ENCODE results near the gene COQ8A. TPM values are rescaled to one million over a fixed set of nuclear protein-coding genes. Genes with fewer than 3 reads are reported as not detected.

COQ8A gene
- total RNA-seq, 2 experiments from 2014 or later: 25.3 to 27.2 TPM

DNA sequence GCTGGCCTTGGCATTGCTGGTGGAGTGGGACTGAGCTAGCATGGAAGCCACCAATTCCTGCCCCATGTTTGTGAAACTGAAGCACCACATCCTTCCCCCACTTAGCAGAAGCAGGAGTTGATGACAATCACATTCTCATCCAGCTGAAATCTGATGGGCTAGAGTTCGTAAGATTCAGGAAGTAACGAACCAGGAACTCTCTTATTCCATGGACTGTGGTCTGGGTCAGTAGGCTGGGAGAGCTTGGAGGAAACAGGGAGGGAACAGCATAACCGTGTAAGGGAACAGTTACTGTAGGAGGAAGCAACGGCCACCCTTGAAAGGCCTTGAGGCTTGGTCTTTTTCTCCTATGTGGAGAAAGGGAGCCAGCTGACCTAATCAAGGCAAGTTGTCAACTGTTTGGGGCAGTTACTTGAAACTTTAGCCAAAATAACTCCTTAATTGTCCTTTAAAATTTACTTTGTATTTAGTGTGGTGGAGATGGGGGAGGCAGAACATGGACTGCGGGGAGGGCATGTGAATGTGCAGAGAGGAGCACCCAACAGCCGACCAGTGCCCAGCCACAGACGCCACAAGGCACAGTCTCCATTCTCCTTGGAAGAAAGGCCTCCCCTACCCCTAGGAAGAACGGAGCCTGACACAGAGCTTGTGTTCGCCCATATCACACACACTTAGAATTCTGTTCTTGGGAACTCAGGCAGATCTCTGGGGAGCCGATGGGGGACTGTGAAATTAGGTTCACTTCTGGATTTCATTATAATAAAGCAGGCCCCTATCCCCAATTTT, 2.0 kb upstream of the COQ8A start:
- Mint-ChIP-seq H3K27me3 (no peaks in the 10 kb centered on the region), H3K9me3 (peaks cover 17% of the 10 kb centered on the region), H3K36me3 (ENCODE audit: low read depth) (peaks cover 2% of the 10 kb centered on the region), H3K27ac (peak overlapping the region; percentile 93), H3K4me3 (peak overlapping the region; percentile 86), H3K4me1 (ENCODE audit: low read depth) (peaks cover 35% of the 10 kb centered on the region)
- DNase-seq (no peak), ATAC-seq (no peak)
- intact Hi-C loops (cut with micrococcal nuclease): no loop called here
- TF ChIP-seq, protein P1, sequence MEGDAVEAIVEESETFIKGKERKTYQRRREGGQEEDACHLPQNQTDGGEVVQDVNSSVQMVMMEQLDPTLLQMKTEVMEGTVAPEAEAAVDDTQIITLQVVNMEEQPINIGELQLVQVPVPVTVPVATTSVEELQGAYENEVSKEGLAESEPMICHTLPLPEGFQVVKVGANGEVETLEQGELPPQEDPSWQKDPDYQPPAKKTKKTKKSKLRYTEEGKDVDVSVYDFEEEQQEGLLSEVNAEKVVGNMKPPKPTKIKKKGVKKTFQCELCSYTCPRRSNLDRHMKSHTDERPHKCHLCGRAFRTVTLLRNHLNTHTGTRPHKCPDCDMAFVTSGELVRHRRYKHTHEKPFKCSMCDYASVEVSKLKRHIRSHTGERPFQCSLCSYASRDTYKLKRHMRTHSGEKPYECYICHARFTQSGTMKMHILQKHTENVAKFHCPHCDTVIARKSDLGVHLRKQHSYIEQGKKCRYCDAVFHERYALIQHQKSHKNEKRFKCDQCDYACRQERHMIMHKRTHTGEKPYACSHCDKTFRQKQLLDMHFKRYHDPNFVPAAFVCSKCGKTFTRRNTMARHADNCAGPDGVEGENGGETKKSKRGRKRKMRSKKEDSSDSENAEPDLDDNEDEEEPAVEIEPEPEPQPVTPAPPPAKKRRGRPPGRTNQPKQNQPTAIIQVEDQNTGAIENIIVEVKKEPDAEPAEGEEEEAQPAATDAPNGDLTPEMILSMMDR (IDR thresholded peaks at IDR 0.05): no peak
- ChIA-PET CTCF (interaction anchor here (0.8 kb wide), 1 partner anchor 26 kb away, joined by 3 read pairs; no protein-coding TSS in a partner anchor), POLR2A (interaction anchor here (1.0 to 2.6 kb wide), 6 partner anchors 13 to 72 kb away, joined by 3 to 9 read pairs (median 4); no protein-coding TSS in a partner anchor)

DNA sequence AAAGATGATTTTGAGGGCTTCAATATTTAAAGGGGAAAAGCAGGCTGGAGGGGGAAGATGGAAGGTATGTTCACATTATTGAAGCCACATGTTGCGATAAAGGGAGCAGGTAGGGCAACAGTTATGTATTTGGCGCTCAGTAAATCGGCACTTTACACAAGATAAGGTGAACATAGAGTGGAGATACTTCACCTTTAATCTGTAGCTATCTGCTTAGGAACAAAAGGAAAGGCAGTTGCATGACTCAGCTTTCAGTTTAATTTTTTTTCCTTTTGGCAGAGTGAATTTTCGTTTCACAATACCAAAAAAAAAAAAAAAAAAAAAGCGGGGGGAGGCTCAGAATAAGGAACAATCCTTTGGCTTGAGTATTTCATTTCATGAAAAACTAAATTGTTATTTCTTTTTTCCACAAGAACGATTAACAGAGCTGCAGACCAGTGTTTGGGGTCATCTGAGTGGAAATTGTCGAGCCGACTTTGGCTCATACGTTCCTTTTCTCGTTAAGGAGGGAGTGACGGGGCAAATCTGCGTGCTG, 1.1 kb upstream of the COQ8A start:
- TF ChIP-seq, protein P1 (IDR thresholded peaks at IDR 0.05): no peak
- DNase-seq: no peak
- Mint-ChIP-seq H3K4me3 (peak overlapping the region; percentile 86), H3K9me3 (peaks cover 16% of the 10 kb centered on the region), H3K27me3 (no peaks in the 10 kb centered on the region), H3K36me3 (ENCODE audit: low read depth) (peaks cover 2% of the 10 kb centered on the region), H3K27ac (peak overlapping the region; percentile 93), H3K4me1 (ENCODE audit: low read depth) (peaks cover 43% of the 10 kb centered on the region)
- POLR2A ChIA-PET: interaction anchor here (0.7 to 2.6 kb wide), 11 partner anchors 12 to 531 kb away, joined by 3 to 9 read pairs (median 3); partner anchors contain the start of gene PARP1
- no peak for ATAC-seq
- CTCF ChIA-PET: no interaction called here
- intact Hi-C loops (cut with micrococcal nuclease): no loop called here

DNA sequence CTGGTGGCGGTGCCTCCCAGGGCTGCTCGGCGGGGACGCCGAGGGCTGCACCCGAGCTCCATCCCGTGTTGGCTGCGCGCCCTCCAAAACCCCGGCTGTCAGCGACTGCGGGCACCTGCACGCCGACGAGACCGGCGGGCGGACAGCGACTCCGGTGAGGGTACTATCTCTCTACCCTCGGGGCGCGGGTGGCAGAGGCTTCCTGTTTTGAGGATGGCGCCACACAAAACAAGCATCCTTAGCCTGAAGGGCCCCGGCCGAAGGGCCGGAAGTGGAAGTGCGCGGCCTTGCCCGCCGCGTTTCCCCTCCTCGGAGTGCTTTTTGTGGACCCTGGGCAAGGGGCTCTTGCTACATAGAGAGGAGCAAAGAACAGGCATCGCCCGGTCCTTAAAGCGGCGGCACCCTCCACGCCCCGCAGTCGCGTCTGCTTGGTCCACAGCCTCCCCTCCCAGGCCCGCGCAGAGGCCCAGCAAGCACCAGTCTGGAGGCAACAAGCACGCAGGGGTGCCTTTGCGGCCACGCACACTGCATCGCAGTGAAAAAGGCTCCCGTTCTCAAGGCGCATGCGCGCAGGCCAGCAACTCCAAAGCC, 561 bp upstream of the COQ8A start:
- Mint-ChIP-seq H3K4me1 (ENCODE audit: low read depth) (peaks cover 47% of the 10 kb centered on the region), H3K4me3 (peak overlapping the region; percentile 86), H3K27me3 (no peaks in the 10 kb centered on the region), H3K36me3 (ENCODE audit: low read depth) (peaks cover under 1% of the 10 kb centered on the region), H3K27ac (peak overlapping the region; percentile 93), H3K9me3 (peaks cover 13% of the 10 kb centered on the region)
- TF ChIP-seq, protein P1 (IDR thresholded peaks at IDR 0.05): no peak
- ChIA-PET POLR2A (interaction anchor here (0.7 to 2.6 kb wide), 14 partner anchors 11 to 532 kb away, joined by 3 to 9 read pairs (median 3); partner anchors contain the start of gene PARP1), CTCF (interaction anchor here (0.8 kb wide), 2 partner anchors 27 to 306 kb away, joined by 3 read pairs; no protein-coding TSS in a partner anchor)
- intact Hi-C loops (cut with micrococcal nuclease): no loop called here
- peak; percentile 26 for ATAC-seq
- DNase-seq: peak; percentile 71

DNA sequence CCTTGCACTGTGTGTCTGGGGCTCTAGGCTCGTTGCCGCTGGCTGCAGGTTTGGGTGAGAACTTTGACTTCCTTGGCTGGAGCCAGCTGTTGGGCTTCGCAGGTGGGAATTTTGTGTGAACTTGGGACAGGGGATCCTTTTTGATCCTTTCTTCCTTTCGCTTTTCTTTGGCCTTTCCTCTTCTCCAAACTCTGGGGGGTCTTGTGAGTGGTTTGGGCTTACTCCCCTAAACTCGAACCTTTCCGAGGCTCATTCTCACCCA, 643 bp downstream of the COQ8A start:
- ChIA-PET POLR2A (interaction anchor here (1.0 to 1.3 kb wide), 4 partner anchors 29 to 80 kb away, joined by 3 read pairs; no protein-coding TSS in a partner anchor), CTCF (interaction anchor here (0.8 to 1.2 kb wide), 2 partner anchors 43 to 314 kb away, joined by 3 read pairs; no protein-coding TSS in a partner anchor)
- Mint-ChIP-seq H3K27me3 (no peaks in the 10 kb centered on the region), H3K9me3 (peaks cover 2% of the 10 kb centered on the region), H3K4me3 (peak overlapping the region; percentile 86), H3K4me1 (ENCODE audit: low read depth) (peaks cover 55% of the 10 kb centered on the region), H3K36me3 (ENCODE audit: low read depth) (no peaks in the 10 kb centered on the region), H3K27ac (peak overlapping the region; percentile 93)
- intact Hi-C loops (cut with micrococcal nuclease): no loop called here
- no peak for ATAC-seq
- TF ChIP-seq, protein P1 (IDR thresholded peaks at IDR 0.05): no peak
- DNase-seq: no peak

Measured in activated CD8-positive, alpha-beta T cell treated with anti-CD3 and anti-CD28 coated beads for 36 hours (primary cell).